ENCODE measurements around the gene GOLGA6L2.

Gene GOLGA6L2

DNA sequence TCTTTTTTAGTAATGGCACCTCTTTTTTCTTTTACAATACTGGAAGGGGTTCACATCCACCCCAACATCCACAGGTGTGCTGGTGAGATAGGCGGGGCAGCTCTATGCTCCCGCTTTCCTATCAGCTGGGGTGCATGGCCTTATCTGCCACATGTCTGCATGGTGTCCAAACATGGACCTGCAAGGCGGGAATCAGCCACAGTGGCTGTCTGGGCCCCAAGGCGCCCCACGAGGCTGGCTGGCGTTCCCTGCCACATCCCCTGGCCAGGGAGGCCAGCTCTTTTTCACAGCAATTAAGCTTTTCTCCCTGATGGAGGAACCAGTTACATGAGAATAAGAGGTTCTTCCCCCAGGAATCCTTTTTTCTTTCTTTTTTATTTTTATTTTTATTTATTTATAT is 30.9 kb upstream of the GOLGA6L2 start:
- no peak for DNase-seq
- TF ChIP-seq, protein P1, sequence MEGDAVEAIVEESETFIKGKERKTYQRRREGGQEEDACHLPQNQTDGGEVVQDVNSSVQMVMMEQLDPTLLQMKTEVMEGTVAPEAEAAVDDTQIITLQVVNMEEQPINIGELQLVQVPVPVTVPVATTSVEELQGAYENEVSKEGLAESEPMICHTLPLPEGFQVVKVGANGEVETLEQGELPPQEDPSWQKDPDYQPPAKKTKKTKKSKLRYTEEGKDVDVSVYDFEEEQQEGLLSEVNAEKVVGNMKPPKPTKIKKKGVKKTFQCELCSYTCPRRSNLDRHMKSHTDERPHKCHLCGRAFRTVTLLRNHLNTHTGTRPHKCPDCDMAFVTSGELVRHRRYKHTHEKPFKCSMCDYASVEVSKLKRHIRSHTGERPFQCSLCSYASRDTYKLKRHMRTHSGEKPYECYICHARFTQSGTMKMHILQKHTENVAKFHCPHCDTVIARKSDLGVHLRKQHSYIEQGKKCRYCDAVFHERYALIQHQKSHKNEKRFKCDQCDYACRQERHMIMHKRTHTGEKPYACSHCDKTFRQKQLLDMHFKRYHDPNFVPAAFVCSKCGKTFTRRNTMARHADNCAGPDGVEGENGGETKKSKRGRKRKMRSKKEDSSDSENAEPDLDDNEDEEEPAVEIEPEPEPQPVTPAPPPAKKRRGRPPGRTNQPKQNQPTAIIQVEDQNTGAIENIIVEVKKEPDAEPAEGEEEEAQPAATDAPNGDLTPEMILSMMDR (IDR thresholded peaks at IDR 0.05; ENCODE audit: low read depth, low read length, missing control alignments), result no peak
- in situ Hi-C loops (cut with HindIII; ENCODE audit: low pct_ligation_motif_present, low sequenced_read_pairs), result no loop called here
- Histone ChIP-seq H3K4me3 (ENCODE audit: low read depth, low read length) (no peak overlapping the region), H3K27me3 (replicated peaks) (no peaks in the 10 kb centered on the region), H3K36me3 (replicated peaks) (no peaks in the 10 kb centered on the region), H3K27ac (no peak overlapping the region)

DNA sequence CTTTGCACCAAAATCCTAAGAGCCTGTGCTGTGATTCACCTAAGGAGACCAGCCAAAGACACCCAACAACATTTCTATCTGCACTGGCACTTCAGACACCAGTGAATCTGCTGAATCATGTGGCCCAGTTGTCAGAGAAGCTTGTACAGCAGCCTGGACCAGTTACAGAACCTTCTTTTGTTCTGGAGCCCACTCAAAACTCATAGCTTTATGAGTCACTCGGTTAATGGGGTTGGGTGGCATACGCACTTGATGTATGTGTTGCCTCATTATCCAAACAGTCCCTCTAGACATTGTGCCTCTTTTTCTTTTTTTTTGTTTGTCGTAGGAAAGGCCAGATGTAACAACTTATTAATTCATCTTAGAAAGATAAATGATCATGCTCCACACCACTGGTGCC is 25.6 kb upstream of the GOLGA6L2 start:
- DNase-seq, result no peak
- TF ChIP-seq, protein P1 (IDR thresholded peaks at IDR 0.05; ENCODE audit: low read depth, low read length, missing control alignments), result no peak
- H3K27me3 ChIP-seq (replicated peaks), result no peaks in the 10 kb centered on the region
- in situ Hi-C loops (cut with HindIII; ENCODE audit: low pct_ligation_motif_present, low sequenced_read_pairs), result no loop called here
- no peak overlapping the region for H3K4me3 ChIP-seq (ENCODE audit: low read depth, low read length)
- no peaks in the 10 kb centered on the region for H3K36me3 ChIP-seq (replicated peaks)
- H3K27ac ChIP-seq, result no peak overlapping the region

DNA sequence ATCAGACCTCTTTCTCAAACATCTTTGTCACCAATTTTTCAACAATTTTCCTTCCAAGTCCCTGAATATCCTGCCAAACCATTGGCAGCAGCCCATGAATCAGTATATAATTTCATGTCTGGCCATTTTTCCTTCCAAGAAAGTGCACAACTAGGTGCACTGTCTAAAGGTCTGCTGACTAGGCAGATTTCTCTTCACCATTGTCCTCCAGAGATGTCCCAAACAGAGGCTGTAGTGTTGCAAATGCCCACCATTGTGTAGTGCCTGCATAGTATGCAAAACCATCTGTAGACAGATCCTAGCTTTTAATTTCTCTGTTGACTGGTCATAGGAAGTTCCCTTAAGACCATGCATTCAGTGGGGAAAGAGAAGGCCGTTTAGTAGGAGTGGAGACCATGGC is 25.0 kb upstream of the GOLGA6L2 start:
- TF ChIP-seq, protein P1 (IDR thresholded peaks at IDR 0.05; ENCODE audit: low read depth, low read length, missing control alignments), result no peak
- in situ Hi-C loops (cut with HindIII; ENCODE audit: low pct_ligation_motif_present, low sequenced_read_pairs), result no loop called here
- Histone ChIP-seq H3K36me3 (replicated peaks) (no peaks in the 10 kb centered on the region), H3K27ac (no peak overlapping the region), H3K27me3 (replicated peaks) (no peaks in the 10 kb centered on the region), H3K4me3 (ENCODE audit: low read depth, low read length) (no peak overlapping the region)
- DNase-seq, result no peak

DNA sequence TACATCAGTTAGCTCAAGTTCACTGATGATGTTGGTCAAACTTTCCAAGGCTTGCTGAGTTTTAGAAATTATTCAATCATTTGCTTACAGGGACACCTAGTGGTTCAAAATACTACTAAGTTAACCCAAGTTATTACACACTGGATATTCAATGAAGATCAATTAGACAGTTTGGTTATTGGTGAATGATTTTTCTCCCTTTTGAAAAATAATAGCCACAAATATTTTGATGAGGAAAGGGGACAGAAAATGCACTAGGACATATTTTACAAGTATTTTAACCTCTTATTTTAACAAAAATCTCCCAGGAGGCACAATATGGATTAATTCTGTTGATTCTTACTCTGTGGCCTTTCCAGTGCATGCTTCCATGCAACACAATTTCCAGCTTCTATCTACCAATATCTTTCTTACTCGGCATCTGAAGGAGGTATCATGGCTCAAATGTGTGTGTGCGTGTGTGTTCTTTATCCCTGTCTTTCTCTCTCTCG is 20.1 kb upstream of the GOLGA6L2 start:
- H3K27ac ChIP-seq, result no peak overlapping the region
- in situ Hi-C loops (cut with HindIII; ENCODE audit: low pct_ligation_motif_present, low sequenced_read_pairs), result no loop called here

DNA sequence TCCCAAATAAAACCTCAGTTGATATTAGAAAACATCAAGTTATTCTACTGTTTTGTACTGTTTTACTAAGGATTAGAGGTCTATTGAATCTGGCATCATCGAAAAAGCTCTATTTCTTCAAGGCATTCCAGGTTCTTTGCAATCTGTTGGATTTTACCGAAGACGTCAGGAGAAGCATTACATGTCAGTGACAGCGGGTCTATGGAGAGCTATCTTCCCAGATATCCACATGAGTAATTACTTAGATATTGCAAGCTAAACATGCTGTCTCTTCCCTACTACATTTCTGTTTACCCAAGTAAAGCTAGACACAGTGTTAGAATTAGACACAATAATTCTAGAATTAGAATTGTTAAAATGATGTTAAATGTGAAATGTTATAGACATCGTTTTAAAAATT is 10.8 kb upstream of the GOLGA6L2 start:
- in situ Hi-C loops (cut with HindIII; ENCODE audit: low pct_ligation_motif_present, low sequenced_read_pairs), result no loop called here
- Histone ChIP-seq H3K27ac (no peak overlapping the region), H3K36me3 (replicated peaks) (no peaks in the 10 kb centered on the region), H3K4me3 (ENCODE audit: low read depth, low read length) (no peak overlapping the region), H3K27me3 (replicated peaks) (no peaks in the 10 kb centered on the region)
- TF ChIP-seq, protein P1 (IDR thresholded peaks at IDR 0.05; ENCODE audit: low read depth, low read length, missing control alignments), result no peak
- no peak for DNase-seq

More for the DNA sequence above, 20.1 kb upstream of the GOLGA6L2 start:
- no peak overlapping the region for H3K4me3 ChIP-seq (ENCODE audit: low read depth, low read length)
- no peaks in the 10 kb centered on the region for H3K36me3 ChIP-seq (replicated peaks)
- DNase-seq, result no peak
- no peaks in the 10 kb centered on the region for H3K27me3 ChIP-seq (replicated peaks)
- TF ChIP-seq, protein P1 (IDR thresholded peaks at IDR 0.05; ENCODE audit: low read depth, low read length, missing control alignments), result no peak
